HG02884 (cell line): ENCODE results near the gene SMG7.

Experiments used
- ATAC-seq: cut with Tn5 transposase; IDR thresholded peaks from one replicate; pipeline ENCODE4 v1.9.1; 2021; ENCODE audit warnings: mild to moderate bottlenecking, moderate library complexity; ENCODE audit not compliant: unreplicated experiment

Gene SMG7

DNA sequence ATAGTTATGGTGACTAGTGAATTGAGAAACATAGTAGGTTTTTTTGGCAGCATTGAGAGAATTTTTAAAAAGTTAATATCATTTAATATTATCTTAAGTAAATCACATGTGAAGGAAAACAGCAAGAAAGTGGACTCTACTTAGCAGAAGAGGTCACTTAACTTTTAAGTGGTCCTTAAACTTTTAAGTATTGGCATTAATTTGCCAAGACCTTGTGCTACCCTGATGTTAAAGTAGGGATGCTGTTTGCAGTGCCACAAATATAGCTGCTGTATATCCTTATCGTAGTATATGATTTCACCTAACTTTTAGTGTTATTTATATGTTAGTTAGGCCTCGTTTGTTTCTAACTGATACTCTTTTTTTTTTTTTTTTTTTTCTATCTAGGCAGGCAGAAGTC is 40.2 kb downstream of the SMG7 start:
- ATAC-seq = no peak

DNA sequence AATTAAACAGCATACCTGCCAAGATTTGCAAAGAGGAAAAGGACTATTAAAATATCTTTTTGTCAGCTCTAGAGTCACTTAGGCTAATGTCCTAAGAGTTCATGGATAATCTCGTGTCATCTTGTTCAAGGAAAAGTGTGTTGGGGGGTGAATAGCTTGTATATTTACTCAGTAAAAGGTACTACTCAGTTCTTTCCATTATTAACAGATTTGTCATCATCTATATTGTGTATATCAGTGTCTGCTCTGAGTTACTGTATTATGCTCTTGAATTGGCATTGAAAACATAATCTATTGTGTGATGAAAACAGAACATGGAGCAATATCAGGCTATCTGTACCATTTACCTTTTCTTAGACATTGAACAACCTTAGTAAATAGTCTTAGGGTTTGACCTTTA is 41.9 kb downstream of the SMG7 start:
- no peak for ATAC-seq

DNA sequence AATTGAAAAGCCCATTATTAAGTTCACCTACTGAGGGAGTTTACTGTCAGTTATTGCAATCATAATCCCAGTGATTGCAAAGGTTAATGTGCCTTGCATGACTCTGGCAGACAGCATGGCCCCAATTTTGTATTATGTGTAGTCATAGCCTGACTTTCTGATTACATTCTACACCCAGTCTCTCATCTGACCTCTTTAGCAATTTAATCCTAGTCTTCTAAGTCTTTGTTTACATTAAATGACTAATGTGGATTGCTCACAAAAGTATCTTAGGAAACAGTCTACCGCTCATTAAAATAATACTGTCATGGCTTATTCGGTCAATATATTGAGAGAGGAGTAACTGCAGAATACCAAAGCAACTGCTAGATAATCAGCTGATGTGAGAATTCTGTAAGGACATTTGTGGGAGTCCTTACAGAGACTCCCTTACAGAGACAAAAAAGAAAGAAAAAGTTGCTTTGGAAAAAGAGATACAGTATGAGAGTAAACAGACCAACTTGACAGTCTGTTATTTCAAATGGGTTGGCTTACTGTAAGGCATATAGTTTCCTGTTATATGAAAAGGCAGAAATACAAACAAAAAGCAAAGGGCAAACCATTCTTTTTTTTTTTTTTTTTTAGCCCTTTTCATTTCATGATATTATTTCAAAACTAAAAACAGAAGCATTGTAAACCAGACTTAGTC is 42.8 kb downstream of the SMG7 start:
- ATAC-seq = no peak

DNA sequence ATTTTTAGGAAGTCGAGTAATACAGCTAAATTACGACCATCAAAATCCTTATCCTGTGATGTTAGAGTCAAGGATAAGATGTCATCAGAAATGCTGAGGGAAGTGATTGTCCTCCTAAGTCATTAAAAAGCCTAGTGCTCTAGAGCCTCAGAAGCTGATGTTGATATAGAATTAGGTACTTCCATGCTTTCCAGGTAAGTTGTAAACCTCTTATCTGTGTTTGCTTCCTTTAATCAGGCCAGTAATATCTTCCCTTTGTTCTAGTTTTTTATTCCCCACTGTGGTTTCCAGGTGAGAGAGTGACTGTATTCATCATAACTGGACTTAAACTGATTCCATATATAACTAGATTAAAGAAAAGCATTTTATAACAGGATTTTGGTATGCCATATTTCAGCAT is 44.4 kb downstream of the SMG7 start:
- no peak for ATAC-seq

DNA sequence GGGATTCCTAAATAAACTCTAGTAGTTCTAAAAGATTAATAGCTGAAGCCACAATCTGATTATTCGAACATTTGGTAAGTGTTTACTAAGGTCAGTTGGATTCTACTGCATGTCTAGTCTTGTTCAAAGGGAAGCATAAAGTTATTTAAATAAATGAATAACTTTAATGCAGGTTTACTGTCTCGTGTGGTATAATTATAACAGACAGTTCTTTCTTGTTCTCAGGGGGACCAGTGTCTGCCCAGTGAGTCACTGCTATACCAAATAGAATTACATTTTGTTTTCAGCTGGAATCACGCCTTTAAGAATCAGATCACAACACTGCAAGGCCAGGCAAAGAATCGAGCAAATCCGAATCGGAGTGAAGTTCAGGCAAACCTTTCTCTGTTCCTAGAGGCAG is 45.1 kb downstream of the SMG7 start:
- no peak for ATAC-seq

DNA sequence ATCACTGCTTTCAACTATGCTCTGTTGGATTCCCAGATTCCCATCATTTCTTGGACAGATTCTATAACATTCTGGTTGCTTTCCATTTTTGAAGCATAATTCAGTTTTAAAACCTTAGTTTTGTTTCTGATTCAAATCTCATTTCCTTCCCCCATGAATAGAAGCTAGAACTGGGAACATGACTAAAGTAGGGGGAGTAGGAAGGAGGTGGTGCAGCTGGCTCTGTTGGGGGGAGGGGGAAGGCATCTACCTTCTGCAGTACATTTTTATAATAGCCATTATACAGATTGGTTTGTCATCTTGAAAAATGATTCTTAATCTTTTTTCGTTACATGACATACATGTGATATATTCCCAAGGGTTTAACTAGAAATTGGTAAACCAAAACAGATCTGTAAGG is 48.1 kb downstream of the SMG7 start:
- ATAC-seq = no peak

DNA sequence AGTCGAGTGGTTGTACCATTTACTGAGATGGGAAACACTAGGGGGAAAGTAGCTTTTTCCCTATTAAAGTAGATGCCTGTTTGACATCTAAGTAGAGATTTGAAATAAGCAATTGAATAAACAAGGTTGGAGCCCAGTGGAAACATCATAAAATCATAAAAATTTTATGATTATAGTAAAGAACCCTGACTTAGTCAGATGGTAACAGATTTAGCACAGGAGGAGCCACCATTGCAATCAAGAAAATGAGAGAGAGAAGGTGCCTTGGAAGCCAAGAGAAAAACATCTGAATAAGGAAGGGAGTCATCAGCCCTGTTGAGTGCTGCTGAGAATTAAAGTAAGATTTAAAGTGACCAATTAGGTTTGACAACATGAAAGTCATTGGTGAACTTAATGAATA is 49.8 kb downstream of the SMG7 start:
- no peak for ATAC-seq

DNA sequence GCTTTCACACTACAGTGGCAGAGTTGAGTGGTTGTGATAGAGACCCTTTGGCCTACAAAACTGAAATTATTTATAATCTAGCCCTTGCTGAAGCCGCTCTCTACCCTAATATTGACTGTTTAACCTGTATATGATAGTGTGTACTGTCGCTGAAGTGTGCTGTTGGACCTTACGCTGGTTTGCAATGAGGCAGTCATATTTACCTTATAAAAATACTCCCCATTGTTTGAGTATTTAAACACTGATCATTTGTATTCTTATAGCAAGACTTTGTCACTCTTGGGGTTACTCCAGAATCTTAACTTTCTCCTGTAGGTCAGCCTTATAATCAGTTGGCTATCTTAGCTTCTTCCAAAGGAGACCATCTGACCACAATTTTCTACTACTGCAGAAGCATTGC is 56.3 kb downstream of the SMG7 start:
- ATAC-seq = no peak

DNA sequence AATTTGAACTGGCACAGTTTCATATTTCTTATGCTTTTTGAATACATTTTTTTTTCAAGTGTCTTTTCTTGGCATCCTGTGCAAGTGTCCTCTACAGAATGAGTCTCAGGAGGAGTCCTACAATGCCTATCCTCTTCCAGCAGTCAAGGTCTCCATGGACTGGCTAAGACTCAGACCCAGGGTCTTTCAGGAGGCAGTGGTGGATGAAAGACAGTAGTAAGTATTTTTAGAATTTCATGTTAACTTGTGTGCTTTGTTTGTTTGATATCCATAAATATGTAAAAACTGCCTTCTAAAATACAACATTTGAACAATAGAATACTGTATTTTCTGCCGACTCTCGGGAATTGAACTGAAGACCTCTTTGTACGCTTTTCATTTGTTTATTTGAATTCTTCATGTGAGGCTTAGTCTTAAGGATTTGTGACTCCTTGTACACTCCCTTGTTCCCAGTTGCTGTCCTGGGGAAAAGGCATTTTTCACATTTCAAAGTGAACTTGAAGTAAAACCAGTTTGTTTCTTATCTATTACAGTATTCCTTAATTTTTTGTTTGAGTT is 61.4 kb downstream of the SMG7 start:
- no peak for ATAC-seq

DNA sequence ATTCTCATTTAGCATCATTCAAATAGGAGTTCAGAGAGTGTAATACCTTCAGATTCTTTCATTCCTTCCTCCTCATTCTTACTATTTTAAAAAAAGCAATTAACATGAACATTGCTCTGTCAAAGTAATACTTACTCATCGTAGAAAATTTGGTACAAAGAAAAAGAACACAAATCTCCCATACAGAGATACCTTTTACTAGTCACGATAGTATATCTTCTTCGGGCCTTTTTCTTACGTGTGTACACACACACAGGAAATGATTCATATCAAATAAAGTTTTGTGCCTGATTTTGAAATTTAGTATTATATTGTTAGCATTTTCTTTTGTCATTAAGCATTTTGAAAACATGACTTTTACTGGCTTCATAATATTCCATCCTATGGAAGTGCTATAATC is 65.1 kb downstream of the SMG7 start:
- ATAC-seq = no peak

DNA sequence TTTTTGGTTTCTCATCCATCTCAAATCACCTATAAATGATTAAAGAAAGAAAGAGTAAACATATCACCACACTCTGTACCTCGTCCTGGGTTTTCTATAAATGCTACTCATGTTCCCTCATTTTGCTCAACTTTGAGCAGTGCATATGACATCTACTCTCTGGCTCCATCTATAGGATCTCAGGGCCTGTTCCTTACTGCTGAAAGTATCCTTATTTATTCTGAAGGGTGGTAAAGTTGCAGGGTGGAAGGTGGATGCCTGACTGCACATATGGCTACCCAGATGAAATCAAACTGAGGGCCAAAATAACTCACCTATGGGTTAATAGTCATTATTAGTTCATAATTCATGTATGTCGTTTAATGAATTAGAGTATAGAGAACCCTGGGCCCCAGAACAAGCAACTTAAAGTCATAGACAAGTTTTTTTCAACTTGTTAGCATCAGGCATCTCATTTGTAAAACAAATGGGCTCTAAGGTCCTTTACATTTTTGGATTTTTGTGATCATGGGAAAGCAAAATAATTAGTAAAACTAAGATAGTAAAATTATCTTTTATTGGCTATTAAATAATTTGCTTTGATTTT is 71.4 kb downstream of the SMG7 start:
- ATAC-seq = no peak

DNA sequence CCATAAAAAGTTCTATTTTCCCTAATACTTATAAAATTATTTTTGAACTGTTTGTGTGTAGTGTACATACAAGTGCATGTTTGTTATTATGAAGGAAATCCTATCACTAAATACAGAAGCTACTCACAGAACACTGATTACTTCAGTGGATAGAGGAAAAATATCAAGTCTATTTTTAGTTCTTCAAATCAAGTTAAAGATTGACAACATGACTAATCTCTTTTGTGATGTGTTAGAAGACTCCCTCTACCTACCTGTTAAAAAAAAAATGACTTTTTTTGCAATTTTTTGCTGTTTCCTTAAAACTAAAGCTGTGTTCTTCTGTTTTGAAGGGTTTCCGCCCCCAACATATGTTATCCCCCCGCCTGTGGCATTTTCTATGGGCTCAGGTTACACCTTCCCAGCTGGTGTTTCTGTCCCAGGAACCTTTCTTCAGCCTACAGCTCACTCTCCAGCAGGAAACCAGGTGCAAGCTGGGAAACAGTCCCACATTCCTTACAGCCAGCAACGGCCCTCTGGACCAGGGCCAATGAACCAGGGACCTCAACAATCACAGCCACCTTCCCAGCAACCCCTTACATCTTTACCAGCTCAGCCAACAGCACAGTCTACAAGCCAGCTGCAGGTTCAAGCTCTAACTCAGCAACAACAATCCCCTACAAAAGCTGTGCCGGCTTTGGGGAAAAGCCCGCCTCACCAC is 72.4 kb downstream of the SMG7 start:
- no peak for ATAC-seq

DNA sequence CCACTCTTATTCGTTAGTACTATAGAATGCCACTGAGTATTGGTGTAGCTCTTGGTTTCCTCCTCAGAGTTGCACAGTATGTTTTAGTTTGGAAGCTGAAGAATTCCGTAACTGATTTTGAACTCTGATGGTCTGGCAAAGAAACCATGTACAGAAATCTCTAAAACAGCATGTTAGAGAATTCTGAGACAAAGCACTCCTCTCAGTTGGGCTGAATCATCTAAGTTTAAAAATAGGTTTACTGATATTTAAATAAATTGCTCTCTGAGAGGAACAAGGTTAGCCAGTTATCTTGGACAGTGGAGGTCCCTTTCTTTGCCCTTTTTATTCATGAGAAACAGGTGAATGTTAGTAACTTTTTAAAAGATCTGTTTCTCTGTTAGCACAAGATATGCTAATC is 74.1 kb downstream of the SMG7 start:
- no peak for ATAC-seq

DNA sequence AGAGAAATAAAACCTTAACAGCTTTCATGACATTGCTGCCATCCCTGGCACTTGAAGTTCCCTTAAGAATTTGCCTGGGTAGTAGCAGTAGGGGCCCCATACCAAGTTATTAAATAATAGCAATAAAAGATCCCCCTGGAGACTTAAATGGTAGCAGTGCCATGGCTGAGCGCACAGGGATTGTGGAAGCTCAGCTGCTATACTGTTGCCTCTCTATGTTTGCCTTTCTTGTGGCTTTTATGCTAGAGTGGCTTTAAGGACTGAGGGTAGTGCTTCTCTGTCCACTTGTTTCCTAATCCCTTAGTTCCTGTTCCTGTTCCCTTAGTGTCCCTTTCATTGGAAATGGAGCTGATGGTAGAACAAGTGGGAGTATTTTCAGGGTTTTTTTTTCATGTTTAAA is 75.8 kb downstream of the SMG7 start:
- no peak for ATAC-seq

DNA sequence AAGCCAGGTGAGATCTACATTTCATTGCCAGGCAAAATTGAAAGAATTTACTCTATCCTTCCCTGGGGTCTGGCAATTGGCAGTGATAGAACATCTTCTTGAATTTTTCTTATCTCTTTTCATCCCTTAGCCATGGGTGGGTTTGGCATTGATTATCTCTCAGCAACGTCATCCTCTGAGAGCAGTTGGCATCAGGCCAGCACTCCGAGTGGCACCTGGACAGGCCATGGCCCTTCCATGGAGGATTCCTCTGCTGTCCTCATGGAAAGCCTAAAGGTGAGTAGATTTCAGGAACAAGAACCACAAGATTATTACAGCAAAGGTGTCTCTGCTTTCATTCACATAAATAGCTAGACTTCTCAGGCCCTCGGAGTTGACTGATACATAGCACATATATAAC is 78.6 kb downstream of the SMG7 start:
- no peak for ATAC-seq

DNA sequence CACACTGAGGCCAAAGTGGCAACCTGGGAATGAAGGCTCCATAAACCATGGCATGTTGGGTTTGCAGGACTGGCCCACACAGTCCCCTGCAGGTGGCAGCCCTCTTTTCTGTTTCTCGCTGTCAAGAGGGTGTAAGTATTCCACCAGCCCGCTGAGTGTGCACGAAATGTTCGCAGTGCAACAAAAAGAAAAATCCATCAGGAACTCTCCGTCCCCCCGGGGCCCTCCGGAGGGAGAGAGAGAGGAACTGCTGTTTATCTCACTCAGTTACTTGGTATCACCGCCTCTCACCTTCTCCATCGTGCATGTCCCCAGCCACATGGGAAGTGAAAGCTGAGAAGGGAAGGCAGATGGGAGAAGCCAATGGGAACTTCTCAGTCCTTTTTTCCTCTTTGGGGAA is 79.6 kb downstream of the SMG7 start:
- ATAC-seq = no peak

DNA sequence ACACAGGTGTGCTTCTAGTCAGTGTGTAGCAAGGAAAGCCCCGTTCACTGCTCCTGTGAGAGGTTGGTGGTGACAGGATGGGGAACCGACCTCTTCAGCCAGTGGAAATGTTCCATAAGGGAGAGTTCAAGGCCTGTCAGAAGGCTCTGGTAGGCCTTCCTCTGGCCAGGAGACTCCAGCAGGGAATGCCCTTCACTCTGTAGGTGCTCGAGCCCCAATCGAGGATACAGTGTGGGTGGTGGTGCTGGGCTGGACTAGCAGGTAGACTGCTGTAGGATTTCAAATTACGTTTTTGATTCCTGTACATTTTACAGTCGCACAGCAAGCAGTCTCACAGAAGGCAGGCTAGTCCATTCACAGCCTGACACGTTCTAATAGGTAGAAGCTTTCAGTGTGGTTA is 80.1 kb downstream of the SMG7 start:
- ATAC-seq = no peak

DNA sequence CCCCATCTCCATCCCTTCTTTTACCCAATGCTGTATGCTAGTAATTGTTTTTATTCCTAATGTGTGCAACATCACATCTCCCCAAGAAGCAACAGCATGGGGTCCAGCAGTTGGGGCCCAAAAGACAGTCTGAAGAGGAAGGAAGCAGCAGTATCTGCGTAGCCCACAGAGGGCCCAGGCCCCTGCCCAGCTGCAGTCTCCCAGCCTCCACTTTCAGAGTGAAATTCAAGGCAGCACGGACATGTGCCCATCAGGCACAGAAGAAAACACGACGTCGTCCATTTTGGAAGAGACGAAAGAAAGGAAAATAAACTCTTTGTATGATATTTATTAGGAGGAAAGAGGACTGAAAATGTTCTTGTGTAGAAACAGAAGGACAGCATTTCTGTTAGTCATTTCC is 80.6 kb downstream of the SMG7 start:
- no peak for ATAC-seq

DNA sequence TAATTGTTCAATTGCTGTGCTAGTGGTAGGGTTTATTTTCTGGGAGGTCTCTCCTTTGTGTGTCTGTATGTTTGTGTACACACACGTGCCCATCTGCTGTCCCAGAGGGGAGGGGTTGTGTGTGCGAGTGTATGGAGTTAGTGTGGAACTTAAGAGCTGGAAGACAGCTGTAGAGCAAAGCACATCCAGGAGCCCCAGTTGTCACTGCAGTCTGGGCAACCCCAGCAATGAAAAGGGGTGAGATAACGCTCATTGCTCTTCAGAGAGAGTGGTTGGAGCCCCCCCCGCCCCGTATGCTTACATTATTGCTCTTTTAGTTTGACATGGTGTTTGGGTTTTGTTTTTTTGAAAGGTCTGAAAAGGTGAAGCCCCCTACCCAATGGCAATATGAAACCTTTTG is 81.0 kb downstream of the SMG7 start:
- no peak for ATAC-seq

DNA sequence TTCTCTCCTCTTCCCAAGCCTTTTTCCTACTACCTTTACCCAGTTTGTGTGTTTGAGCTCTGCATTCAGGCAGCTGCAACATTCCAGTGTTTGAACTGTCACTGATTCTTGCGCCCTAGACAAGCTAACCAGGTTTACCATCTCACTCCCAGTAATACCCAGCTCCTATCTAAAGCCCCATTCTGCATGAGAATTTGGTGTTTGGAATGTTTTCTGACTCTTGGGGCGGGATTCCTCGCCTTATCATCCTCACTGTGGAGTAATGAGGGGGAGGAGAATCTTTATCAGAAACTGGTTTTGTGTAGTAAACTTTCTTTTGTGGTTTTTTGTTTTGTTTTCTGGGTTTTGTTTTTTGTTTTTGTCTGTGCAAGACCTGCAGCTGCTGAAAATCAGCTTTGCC is 81.5 kb downstream of the SMG7 start:
- no peak for ATAC-seq

DNA sequence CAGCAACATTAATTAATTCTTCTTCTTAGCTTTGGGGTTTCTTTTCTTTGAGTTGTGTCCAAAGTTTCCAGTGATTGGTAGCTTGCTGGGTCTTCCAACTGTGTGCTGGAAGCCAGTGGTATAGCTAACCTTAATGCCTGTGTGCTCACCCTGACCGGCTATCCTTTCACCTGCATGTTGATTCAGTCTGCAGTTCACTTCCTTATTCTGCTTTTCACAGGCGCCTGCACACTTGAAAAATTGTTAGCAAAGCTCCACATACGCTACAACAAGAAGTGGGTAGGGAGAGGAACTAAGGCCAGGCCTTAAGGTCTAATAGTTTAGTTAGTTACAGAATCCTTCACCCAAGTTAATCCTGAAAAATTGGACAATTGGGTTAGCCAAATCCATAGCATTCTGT is 82.3 kb downstream of the SMG7 start:
- ATAC-seq = no peak

DNA sequence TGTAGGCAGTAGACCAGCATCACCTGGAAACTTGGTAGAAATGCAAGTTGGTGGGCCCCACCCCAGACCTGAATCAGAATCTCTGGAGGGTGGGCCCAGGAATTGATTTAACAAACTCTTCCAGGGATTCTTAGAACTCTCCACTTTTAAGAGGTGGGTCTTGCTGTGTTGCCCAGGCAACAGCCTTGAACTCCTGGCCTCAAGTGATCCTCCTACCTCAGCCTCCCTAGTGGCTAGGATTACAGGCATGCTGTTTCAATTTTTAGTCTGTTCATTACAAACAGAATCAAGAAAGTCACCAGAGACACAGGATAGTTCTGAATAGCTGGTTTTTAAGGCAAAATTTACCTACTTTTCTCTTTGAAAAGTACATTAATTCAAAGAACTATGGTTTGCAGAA is 86.8 kb downstream of the SMG7 start:
- no peak for ATAC-seq
